Astrocyte (in vitro differentiated cells and primary cell): ENCODE results near the gene SAYSD1. TPM values are rescaled to one million over a fixed set of nuclear protein-coding genes. Genes with fewer than 3 reads are reported as not detected.

Experiments used
- DNase-seq: peaks from one replicate; pipeline ENCODE4 v3.0.0-alpha.2; 2010; ENCODE audit warnings: low read depth
- FAIRE-seq: peaks from 2 replicates; lab custom pipeline; 2011; peaks lifted over from hg19 to GRCh38; lab: Jason Lieb, UNC
- H2AFZ ChIP-seq: 2 replicates; pipeline ENCODE4 v1.6.0; 2012; ENCODE audit warnings: low read depth, low read length, inconsistent platforms
- H3K27ac ChIP-seq: 2 replicates; pipeline ENCODE4 v1.5.1; 2011; ENCODE audit warnings: low read depth, low read length, inconsistent platforms
- H3K27me3 ChIP-seq: 2 replicates; pipeline ENCODE4 v1.6.0; 2011; ENCODE audit warnings: low read length, inconsistent platforms; ENCODE audit not compliant: insufficient read depth
- H3K36me3 ChIP-seq: 2 replicates; pipeline ENCODE4 v1.5.1; 2011; ENCODE audit warnings: low read length, inconsistent platforms; ENCODE audit not compliant: insufficient read depth
- H3K4me1 ChIP-seq: 2 replicates; pipeline ENCODE4 v1.5.1; 2011; ENCODE audit warnings: low read length, inconsistent platforms; ENCODE audit not compliant: insufficient read depth
- H3K4me2 ChIP-seq: 2 replicates; pipeline ENCODE4 v1.6.0; 2012; ENCODE audit warnings: low read length, inconsistent platforms
- H3K4me3 ChIP-seq: 2 replicates; pipeline ENCODE4 v1.5.1; 2011; ENCODE audit warnings: low read depth, mild to moderate bottlenecking, low read length, inconsistent platforms; ENCODE audit not compliant: insufficient read depth
- H3K79me2 ChIP-seq: 2 replicates; pipeline ENCODE4 v1.6.0; 2012; ENCODE audit warnings: mild to moderate bottlenecking, low read length, inconsistent platforms; ENCODE audit not compliant: insufficient read depth
- H3K9ac ChIP-seq: 2 replicates; pipeline ENCODE4 v1.6.0; 2012; ENCODE audit warnings: mild to moderate bottlenecking, low read length, inconsistent platforms
- H3K9me3 ChIP-seq: 2 replicates; pipeline ENCODE4 v1.5.1; 2012; ENCODE audit warnings: low read depth, mild to moderate bottlenecking, low read length, inconsistent platforms; ENCODE audit not compliant: insufficient read depth
- H4K20me1 ChIP-seq: 2 replicates; pipeline ENCODE4 v1.6.0; 2012; ENCODE audit warnings: low read length, inconsistent platforms; ENCODE audit not compliant: insufficient read depth
- H3K27ac Mint-ChIP-seq: one replicate; pipeline ENCODE4 v1.8.0; 2021; ENCODE audit warnings: mild to moderate bottlenecking, mixed read lengths; ENCODE audit not compliant: unreplicated experiment
- H3K27me3 Mint-ChIP-seq: one replicate; pipeline ENCODE4 v1.8.0; 2021; ENCODE audit warnings: low read depth, mixed read lengths; ENCODE audit not compliant: unreplicated experiment
- H3K36me3 Mint-ChIP-seq: one replicate; pipeline ENCODE4 v1.8.0; 2021; ENCODE audit warnings: low read depth, mixed read lengths; ENCODE audit not compliant: unreplicated experiment
- H3K4me1 Mint-ChIP-seq: one replicate; pipeline ENCODE4 v1.8.0; 2021; ENCODE audit warnings: low read depth, mixed read lengths; ENCODE audit not compliant: unreplicated experiment
- H3K4me3 Mint-ChIP-seq: one replicate; pipeline ENCODE4 v1.8.0; 2021; ENCODE audit warnings: mild to moderate bottlenecking, moderate library complexity, mixed read lengths; ENCODE audit not compliant: unreplicated experiment
- H3K9me3 Mint-ChIP-seq: one replicate; pipeline ENCODE4 v1.8.0; 2021; ENCODE audit warnings: mild to moderate bottlenecking, mixed read lengths; ENCODE audit not compliant: unreplicated experiment
- CTCF ChIP-seq: IDR thresholded peaks from 2 replicates; pipeline ENCODE4 v1.5.1; 2011; ENCODE audit warnings: low read depth, mild to moderate bottlenecking, inconsistent platforms, low read length, moderate library complexity; ENCODE audit not compliant: insufficient read depth
- EZH2 ChIP-seq: IDR thresholded peaks from 2 replicates; pipeline ENCODE4 v1.6.1; 2012; ENCODE audit warnings: mild to moderate bottlenecking, low read length, inconsistent platforms; ENCODE audit not compliant: insufficient read depth
- total RNA-seq: library from RNA; stranded (reverse); gene quantifications from 2 replicates; pipeline ENCODE4 v1.2.1, GENCODE V29; 2021

The SAYSD1 gene
- total RNA-seq, 1 donor from 2014 or later = 9.4 TPM

GRCh38 chr6:39060467-39061160 is 54.4 kb downstream of the SAYSD1 start:
- H3K9me3 Mint-ChIP-seq = peaks cover 3% of the 10 kb centered on the region
- Histone ChIP-seq H3K27me3 (no peaks in the 10 kb centered on the region), H3K9me3 (no peaks in the 10 kb centered on the region), H4K20me1 (no peaks in the 10 kb centered on the region), H3K9ac (no peak overlapping the region), H3K27ac (no peak overlapping the region), H3K4me2 (no peak overlapping the region), H2AFZ (no peak overlapping the region), H3K36me3 (no peaks in the 10 kb centered on the region), H3K4me3 (no peak overlapping the region), H3K79me2 (no peaks in the 10 kb centered on the region), H3K4me1 (no peaks in the 10 kb centered on the region)
- no peaks in the 10 kb centered on the region for H3K4me1 Mint-ChIP-seq
- FAIRE-seq = no peak
- H3K36me3 Mint-ChIP-seq = no peaks in the 10 kb centered on the region
- no peak overlapping the region for H3K27ac Mint-ChIP-seq
- TF ChIP-seq EZH2 (no peak), CTCF (no peak)
- no peak for DNase-seq
- no peak overlapping the region for H3K4me3 Mint-ChIP-seq
- peaks cover 74% of the 10 kb centered on the region for H3K27me3 Mint-ChIP-seq

GRCh38 chr6:39059496-39060310 is 55.3 kb downstream of the SAYSD1 start:
- Mint-ChIP-seq H3K4me1 (no peaks in the 10 kb centered on the region), H3K4me3 (no peak overlapping the region), H3K9me3 (no peaks in the 10 kb centered on the region), H3K36me3 (no peaks in the 10 kb centered on the region), H3K27ac (no peak overlapping the region), H3K27me3 (peaks cover 72% of the 10 kb centered on the region)
- Histone ChIP-seq H3K4me2 (no peak overlapping the region), H3K9me3 (no peaks in the 10 kb centered on the region), H3K9ac (no peak overlapping the region), H3K4me3 (no peak overlapping the region), H3K4me1 (no peaks in the 10 kb centered on the region), H2AFZ (no peak overlapping the region), H3K27ac (no peak overlapping the region), H3K79me2 (no peaks in the 10 kb centered on the region), H4K20me1 (no peaks in the 10 kb centered on the region), H3K27me3 (no peaks in the 10 kb centered on the region), H3K36me3 (no peaks in the 10 kb centered on the region)
- no peak for FAIRE-seq
- no peak for DNase-seq
- TF ChIP-seq EZH2 (no peak), CTCF (no peak)
